HG03520 (cell line): ENCODE data around the gene OR8S1.
"Not testable (repeated sequence)": the region's sequence is repeated elsewhere in the genome, so short reads cannot be mapped to it uniquely, and the experiment has no call there.

ENCODE experiments used
- ATAC-seq: cut with Tn5 transposase; IDR thresholded peaks from one replicate; pipeline ENCODE4 v1.9.1; 2021; ENCODE audit warnings: mild to moderate bottlenecking, moderate library complexity; ENCODE audit not compliant: unreplicated experiment

OR8S1 gene

GRCh38 chr12:48525332-48525731 lies at the start of gene OR8S1:
TSS of gene OR8S1 (plus strand) at chr12:48525632. CDS start at chr12:48525632, 0 bp downstream.
- no peak for ATAC-seq

- no peak for ATAC-seq
These were observed 43.2 kb upstream of the OR8S1 start, which contains the start of gene C12orf54 for GRCh38 chr12:48482198-48482597. TSS of gene C12orf54 (plus strand) at chr12:48482498. CDS start at chr12:48483297, 799 bp downstream.

GRCh38 chr12:48482930-48483329 lies 42.5 kb upstream of the OR8S1 start:
- no peak for ATAC-seq

GRCh38 chr12:48486261-48486660 lies 39.2 kb upstream of the OR8S1 start:
- ATAC-seq, result no peak

GRCh38 chr12:48486679-48487078 lies 38.8 kb upstream of the OR8S1 start:
- ATAC-seq, result no peak

GRCh38 chr12:48489012-48489411 lies 36.4 kb upstream of the OR8S1 start:
- peak; percentile 97 for ATAC-seq

GRCh38 chr12:48489456-48489855 lies 36.0 kb upstream of the OR8S1 start:
- ATAC-seq, result not testable (repeated sequence)

- not testable (repeated sequence) for ATAC-seq
These were observed 25.2 kb upstream of the OR8S1 start for GRCh38 chr12:48500281-48500680.

GRCh38 chr12:48506836-48507235 lies 18.6 kb upstream of the OR8S1 start:
- not testable (repeated sequence) for ATAC-seq

- no peak for ATAC-seq
These were observed 16.4 kb upstream of the OR8S1 start for GRCh38 chr12:48508987-48509386.

- no peak for ATAC-seq
These were observed 15.3 kb upstream of the OR8S1 start for GRCh38 chr12:48510111-48510510.

GRCh38 chr12:48512855-48513254 lies 12.6 kb upstream of the OR8S1 start:
- ATAC-seq, result peak; percentile 79

- ATAC-seq, result no peak
These were observed 10.7 kb upstream of the OR8S1 start for GRCh38 chr12:48514728-48515127.

GRCh38 chr12:48520381-48520780 lies 5.1 kb upstream of the OR8S1 start:
- ATAC-seq, result not testable (repeated sequence)

GRCh38 chr12:48527891-48528670 lies 2.6 kb downstream of the OR8S1 start:
- ATAC-seq, result no peak

GRCh38 chr12:48532601-48533000 lies 7.2 kb downstream of the OR8S1 start:
- no peak for ATAC-seq

- ATAC-seq, result no peak
These were observed 11.2 kb downstream of the OR8S1 start for GRCh38 chr12:48536602-48537001.

- no peak for ATAC-seq
These were observed 17.0 kb downstream of the OR8S1 start for GRCh38 chr12:48542300-48542928.

- ATAC-seq, result no peak
These were observed 20.5 kb downstream of the OR8S1 start for GRCh38 chr12:48545833-48546469.

GRCh38 chr12:48547012-48547411 lies 21.6 kb downstream of the OR8S1 start:
- ATAC-seq, result not testable (repeated sequence)

- not testable (repeated sequence) for ATAC-seq
These were observed 26.2 kb downstream of the OR8S1 start for GRCh38 chr12:48551636-48552035.
